SKM-1 treated with dmso at 0.1 percent for 144 hours (cell line): ENCODE measurements around the gene HMGB4.

ENCODE experiments used
- DNase-seq: peaks from one replicate; lab custom pipeline; 2025; ENCODE audit not compliant: unreplicated experiment; lab: John Stamatoyannopoulos, UW

The HMGB4 gene

DNA sequence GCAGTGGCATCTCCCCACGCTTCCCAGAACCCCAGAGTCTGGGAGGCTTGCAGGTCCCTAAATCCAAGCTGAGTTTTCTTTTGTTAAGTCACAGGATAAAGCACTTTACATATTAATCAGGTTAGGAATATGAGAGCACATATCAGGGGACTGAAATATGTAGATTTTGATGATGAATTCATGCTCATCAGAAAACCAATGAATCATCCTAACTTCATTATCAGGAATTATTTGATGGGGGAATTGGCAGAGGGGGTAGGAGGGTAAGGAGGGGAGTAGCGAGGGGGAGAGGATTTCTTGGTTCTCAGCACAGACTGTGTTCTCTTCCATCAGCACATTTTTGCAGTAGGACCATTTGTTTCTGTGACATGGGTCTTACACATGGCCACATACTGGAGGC is 32.1 kb downstream of the HMGB4 start:
- no peak for DNase-seq

DNA sequence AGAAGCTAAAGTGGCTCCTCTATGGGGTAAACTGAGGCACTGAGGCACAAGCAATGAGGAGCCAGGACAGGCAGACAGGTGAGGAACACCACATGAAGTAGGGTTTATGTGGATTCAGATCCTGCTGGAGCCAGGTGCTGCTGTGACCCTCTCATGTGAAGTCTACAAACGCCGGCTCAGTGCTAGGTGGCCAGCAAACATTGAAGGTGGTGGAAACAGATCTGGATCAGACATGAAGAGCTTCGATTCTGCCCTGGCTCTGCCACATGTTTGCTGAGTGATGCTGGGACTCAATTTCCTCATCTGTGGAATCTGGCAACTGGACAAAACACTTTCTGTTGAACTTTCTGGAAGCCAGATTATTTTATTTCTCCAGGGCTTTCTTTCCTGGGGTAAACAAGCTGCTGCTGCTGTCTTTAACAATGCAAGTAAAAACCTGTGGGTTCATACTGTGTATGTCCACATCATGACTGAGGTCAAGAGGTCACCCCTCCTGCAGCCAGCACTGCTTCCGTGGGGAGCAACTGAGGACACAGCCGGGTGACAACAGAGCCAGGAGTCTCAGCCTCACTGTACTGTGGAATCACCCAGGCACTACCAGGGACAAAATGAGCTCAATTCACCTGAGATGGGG is 33.3 kb downstream of the HMGB4 start:
- DNase-seq = no peak

DNA sequence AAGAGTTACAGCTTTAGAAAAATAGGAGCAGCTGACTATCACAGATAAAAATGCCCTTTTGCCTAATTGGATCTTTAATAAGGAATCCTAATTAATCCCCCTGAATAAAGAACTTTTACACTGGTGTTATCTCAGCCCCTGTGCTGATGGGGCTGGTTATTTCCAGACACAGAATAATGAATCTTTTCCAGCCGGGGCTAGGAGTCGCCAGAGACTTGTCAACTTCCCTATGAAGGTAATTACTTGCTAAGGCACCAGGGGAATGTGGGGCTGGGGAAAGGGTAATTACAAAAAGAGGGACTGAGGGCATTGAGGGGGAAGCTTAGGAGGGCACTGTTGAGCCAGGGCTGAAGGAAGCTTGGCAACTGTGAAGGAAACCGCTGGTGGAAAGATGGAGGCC is 34.5 kb downstream of the HMGB4 start:
- no peak for DNase-seq

DNA sequence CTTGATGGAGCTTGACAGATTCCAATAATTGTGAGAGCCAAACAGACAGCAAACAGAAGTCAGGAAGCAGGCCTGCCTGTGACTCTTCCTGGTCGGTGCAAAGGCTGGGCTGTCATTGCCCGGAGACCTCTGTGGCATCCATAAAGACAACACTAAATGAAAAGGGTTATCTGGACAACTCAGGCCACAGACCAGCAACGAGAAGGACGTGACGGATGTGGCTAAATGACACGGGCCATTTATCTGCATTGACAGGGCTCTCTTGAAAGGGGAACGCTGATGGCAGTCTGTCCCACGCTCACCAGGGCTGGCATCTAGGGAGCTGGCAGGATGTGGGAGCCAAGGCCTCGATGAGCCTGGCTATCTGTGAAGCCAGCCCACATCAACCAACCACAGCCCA is 35.0 kb downstream of the HMGB4 start:
- no peak for DNase-seq

DNA sequence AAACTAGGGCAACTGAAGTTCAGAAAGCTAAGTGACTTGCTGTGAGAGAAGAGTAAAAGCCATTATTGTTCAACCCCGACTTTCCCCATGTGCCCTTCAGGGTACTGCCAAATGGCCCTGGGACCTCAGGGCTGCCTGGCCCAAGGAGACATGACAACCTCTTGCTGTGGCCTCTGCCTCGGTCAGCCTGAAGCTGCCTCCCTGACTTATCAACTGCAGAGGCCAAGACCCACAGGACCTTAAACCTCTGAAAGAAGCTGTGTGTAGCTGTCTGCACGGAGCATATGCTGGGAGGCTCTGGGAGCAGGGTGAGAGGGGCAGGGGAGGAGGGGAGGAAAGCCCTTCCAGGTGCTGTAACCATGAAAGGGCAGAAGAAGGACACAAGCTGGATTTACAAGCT is 35.9 kb downstream of the HMGB4 start:
- DNase-seq = no peak

DNA sequence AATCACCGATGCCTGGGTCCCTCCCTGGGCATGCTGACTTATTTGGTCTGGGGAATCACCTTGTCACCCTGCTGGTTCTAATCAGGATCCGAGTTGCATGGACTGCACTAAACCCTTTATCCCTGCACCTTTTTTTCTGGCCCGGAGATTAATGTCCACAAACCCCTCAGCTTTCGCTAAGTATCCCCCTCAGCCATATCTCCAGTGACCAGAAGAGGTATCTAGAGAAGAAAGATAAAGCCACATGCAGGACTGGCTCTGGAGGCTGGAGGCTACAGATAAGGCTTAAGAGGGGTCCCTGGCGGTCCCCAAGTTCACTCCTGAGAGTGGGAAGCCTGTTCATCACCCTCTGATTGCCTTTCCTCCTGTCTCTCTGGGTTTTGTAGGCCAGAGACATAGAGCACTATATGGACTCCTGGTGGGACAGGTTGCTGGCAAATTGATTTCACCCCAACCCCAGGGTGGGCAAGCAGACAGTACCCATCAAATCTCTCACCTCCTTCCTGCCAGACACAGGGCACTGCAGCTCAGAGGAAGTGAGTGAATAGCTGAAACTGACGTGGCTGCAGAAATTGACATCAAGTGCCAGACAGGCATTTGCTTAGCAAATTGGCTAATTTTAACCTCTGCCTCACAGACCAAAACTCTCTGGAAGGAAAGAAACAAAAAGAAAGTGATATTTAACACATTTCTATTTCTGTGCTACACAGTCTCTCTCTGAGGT is 38.8 kb downstream of the HMGB4 start:
- no peak for DNase-seq

DNA sequence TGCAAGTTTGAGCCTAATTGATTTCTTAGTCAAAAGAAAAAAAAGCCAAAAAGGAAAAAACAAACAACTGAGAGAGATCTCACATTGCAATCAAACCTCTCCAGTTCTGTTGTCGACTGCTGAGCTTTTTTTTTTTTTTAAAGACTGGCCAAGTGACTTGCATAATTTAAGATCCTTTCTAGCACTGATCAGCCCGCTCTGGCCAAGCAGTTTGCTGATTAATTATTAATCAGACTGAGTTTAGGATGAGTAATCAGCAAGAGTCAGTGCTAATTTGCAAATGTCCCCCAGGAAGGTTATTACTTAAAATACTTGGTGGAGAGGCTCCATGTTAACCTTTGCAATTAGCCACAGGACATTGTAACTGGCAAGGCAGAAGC is 39.3 kb downstream of the HMGB4 start:
- no peak for DNase-seq

DNA sequence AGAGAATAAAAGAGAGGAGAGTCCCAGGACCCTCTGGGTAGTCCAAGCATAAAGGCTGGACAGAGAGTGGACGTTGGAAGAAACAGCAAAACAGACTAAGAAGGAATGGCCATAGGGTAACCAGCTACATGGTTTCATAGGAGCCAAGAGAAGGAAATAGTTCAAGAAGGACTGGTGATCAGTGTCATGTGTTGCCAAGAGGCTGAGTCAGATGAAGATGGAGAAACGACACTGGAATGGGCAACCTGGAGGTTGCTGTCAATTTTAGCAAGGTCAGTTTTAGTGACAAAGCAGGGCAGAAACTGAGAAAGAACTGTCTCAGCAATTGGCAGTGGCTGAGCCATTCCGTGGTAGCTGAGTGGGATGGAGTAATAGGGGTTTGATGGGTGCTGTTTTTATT is 41.4 kb downstream of the HMGB4 start:
- DNase-seq = no peak

DNA sequence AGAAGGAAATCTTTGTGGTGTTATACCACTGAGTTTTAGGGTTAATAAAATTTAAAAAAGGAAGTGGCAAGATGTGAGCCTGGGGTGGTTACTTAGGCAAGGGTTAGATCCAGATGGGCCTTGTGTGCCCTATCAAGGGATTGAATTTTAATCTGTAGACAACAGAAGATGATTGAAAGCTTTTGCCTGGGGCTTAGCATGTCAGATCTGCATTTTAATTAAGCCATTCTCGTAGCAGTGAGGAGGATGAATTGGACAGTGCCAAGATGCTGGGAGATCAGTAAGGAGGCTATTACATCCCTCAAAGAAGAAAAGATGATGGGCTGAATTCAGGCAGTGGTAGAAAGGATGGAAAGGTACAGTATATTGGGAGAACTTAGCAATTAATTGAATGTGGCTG is 42.3 kb downstream of the HMGB4 start:
- no peak for DNase-seq

DNA sequence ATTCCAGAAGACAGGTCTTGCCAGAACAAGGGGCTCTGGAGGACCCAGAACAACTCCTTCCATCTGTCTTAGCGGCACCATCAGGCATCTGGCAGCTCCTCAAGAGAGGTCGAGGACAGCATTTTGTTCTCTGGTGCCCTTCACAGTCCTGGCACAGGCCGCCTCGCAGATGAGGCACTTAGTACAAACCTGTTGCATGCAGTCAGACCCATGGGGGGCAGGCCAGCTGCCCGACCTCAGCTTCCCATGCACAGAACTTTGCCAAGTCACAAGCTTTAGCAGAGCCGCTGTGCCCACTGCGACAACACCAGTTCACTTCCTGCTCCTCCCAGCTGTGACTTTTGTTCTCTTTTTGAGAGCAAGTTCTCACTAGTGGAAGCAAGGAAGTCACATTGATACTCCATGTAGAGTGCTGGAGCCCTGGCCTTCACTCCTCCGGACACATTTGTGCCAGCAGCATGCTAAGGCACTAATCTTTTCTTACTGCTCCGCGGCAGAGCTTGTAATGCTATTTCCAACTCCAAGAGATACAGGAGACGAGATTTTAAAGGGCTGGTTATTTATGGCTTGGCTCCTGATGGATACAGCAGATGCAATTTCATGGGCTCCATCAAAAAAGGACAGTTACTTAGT is 44.6 kb downstream of the HMGB4 start:
- DNase-seq = no peak
